HG03097 (cell line): ENCODE measurements around the gene PRKCE.

Experiments used
- ATAC-seq: cut with Tn5 transposase; IDR thresholded peaks from one replicate; pipeline ENCODE4 v1.9.1; 2021; ENCODE audit not compliant: unreplicated experiment, low FRiP score

The PRKCE gene

GRCh38 chr2:46119453-46119852 lies 468.0 kb downstream of the PRKCE start:
- ATAC-seq: no peak

DNA sequence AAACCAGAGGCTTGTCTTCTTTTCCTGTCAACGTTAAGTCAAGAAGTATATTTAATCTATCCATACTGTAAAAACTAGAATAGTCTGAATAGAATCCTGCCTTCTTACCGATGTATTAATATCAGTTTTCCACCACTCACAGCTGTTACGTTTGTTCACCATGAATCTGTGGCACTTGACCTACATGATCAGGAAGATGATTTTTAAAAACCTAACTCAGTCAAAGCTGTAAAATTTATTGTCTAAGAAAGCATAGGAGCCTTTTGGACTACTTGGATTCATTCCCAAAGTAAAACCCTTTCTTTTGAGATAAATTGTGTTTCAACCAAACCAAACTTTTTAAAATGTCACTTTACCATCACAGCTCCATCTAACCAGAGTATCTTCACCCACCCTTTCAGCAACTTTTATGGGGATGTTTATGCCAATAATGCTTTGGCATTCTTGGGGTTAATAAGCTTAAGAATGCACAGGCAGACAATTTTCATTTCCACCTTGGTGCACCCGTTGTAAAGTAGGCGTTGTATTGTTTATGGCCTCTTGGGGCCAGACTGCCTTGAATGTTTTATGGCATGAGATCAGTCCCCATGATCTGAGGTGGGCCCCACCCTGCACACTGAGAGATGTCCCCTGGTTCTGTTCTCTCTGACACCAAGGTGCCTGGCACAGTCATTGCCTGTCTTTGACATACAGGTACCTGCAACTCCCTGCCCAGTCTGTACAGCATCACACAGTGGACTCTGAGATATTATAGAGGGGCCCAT lies 469.5 kb downstream of the PRKCE start:
- ATAC-seq: no peak

GRCh38 chr2:46122318-46122976 lies 471.0 kb downstream of the PRKCE start:
- no peak for ATAC-seq

DNA sequence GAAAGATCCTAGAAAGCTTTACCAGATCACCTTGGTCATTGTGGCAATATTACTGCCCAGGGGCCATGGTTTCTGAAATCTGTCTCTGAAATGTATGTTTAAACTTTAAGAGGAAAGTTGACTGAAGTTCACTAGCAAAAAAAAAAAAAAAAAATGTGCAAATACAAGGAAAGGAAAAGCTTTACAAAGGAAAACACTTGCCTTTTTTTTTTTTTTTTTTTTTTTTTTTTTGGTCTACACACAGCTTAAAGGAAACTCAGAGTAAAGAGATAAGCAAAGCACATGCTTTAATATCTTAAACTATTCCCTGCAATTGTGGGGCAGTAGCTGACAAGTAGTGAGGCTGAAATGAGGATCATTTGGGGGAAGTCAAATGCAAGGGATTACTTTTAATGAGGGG lies 471.5 kb downstream of the PRKCE start:
- no peak for ATAC-seq

- no peak for ATAC-seq
Measured at GRCh38 chr2:46125798-46126197, 474.3 kb downstream of the PRKCE start.

DNA sequence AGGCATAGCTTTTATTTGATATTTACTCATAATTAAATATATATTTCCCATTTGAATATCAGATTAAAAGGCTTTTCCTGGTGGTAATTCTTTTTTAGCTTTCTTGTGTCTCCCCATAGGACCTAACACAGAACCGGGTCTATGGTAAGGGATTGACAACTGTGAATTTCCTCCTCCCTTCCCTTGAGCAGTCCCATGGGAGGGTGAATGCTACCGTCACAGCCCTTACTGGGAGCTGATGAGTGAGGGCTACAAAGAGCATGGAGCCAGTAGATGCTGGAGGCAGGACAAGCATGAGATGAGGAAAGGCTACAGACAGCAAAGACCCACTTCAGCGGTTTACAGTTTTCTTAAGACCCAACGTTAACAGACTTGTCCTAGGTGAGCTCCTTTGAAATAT lies 475.1 kb downstream of the PRKCE start:
- ATAC-seq: no peak

DNA sequence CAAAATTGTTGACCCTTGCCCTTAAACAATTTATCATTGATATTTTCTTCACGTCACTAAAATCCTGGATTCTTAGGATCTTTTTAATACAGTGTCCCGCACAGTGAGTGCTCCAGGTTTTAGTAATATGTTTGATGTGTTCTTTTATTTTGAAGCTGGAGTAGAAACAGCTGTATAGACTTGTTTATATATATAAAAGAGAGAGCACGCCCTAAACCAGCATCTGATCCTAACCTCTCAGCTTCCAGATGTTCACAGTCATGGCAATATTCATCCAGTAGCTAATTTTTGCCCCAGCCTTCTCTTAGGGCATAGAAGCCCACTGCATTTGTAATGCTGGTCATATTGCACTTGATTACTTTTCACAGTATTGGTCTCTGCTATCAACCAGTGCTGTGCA lies 475.7 kb downstream of the PRKCE start:
- ATAC-seq: no peak

DNA sequence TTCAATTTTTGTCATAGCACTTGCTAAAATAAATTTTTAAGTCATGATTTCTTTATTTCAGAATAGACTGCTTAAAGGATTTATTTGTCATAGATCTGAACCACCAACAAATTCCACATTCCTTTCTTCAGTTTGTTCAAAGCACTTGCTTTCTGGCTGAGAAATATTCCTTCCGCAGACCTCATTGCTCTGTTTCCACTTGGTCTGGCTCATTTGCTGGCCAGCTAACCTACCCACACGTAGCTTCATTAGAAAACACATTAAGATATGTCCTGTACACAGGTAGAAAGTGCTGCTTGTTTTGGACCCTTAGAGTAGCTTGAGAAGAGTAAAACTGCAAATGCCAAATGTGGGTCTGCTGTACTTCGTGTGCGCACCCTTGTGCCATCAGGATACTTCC lies 479.0 kb downstream of the PRKCE start:
- no peak for ATAC-seq

GRCh38 chr2:46132996-46133395 lies 481.5 kb downstream of the PRKCE start:
- no peak for ATAC-seq

DNA sequence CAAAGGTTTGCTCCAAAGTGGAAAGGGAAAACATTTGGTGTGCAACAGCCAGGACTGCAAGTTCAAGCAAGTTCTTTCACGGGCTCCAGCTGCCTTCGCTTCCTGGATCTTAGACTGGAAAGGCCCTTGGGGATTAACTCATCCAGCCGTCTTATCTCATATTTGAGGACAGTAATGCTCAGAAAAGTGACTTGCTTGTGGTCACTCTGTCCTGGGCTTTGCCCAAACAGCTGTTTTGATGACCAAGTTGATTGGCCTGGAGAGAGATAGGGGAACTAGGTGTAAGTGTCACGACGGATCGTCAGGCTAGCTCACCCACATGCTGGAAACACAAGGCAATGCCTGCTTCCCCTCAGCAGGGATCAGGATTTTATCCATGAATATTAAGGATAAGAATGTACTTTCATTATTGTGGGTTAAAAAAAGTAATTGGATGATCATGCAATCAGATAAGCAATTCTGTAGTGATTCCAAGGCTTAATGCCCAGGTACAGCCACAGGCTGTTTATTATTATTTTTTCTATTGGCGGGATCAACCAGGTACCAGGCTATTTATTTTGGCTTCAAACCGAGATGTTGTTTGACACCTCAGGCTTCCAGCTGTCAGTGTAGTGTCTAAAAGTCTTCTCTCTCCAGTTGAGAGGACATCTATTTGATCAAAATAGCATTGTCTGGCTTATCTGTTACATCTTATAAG lies 483.2 kb downstream of the PRKCE start:
- no peak for ATAC-seq

DNA sequence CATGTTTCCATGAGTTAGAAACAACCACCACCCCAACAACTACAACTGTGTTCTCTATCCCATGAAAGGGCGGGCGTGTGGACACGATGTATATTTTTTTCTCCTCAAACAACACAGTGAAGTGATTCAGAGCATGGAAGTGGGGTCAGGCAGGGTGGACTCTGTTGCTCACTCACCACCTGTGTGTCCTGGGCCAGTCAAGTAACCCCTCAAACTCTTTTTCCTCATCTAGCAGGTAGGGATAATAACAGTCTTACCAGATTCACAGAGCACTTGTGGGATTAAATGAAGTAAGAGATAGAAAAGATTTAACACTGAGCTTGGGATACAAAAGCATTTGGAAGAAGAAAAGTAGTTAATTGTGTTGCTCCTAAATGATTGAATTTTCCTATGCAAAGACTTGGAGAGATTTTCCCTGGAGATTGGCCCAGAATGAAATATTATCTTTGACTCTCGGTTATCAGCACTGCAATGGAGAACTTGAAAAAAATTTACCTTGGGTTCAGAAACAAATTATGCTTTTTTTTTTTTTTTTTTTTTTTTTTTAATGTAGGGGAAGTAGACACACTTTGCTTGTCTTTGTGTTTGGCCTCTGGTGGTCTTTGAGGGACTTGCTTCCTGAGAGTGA lies 483.9 kb downstream of the PRKCE start:
- no peak for ATAC-seq

GRCh38 chr2:46135958-46136357 lies 484.5 kb downstream of the PRKCE start:
- ATAC-seq: no peak

- no peak for ATAC-seq
Measured at GRCh38 chr2:46136481-46136880, 485.0 kb downstream of the PRKCE start.

DNA sequence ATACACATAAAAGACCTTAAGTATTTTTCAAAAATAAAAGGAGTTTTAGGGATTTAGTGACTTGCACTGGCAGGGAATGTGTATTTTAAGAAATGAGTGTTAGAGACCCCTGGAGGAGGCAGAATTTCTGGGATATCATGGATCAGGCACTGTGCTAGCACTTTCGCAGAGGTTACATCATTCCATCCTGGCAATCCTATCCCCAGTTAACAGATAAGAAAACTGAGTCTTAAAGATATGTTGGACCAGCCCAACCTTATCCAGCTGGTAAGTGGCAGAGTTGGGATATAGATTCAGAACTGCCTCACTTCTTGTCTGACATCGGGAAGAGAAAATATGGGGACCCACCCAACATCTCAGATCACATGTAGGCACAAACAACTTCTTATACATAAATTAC lies 485.5 kb downstream of the PRKCE start:
- ATAC-seq: no peak

DNA sequence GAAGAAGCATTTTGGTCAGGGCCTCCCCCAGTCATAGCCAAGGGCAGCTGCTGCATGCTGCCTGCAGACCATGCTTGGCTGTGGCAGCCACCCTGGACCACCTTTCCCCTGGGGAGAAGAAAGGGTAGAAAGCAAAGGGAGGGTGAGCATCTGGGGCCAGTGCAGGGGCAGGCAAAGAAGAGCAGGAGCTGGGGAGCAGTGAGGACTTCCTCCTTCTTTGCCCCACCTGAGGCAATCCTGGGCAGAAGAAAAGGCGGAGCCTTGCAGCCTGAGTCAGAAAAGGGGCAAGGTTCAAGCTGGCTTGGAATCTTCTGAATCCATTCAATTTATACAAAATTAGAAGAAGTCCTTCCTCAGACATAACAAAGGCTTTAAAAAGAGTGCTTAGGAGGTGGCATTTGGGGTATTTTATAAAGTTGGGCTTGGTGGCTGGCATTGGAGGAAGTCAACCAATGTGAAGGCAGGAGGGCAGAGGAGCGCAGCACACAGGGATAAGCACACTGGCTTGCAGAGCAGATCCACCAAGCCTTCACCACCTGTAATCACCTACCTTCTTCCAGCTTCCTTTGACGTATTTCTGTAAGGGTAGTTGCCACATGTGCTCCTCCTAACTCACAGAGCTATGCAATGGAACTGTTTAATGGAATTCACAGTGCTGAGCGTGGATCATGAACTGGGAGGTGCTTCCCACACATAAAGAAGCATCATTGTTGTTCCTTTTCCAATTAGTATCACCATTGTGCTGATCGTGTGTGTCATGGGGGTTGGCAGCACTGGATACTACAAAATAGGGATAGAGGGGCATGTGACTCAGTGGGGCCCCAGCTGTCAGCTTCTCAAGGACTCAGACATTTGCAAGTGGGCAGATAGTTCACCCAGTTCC lies 491.3 kb downstream of the PRKCE start:
- ATAC-seq: no peak

DNA sequence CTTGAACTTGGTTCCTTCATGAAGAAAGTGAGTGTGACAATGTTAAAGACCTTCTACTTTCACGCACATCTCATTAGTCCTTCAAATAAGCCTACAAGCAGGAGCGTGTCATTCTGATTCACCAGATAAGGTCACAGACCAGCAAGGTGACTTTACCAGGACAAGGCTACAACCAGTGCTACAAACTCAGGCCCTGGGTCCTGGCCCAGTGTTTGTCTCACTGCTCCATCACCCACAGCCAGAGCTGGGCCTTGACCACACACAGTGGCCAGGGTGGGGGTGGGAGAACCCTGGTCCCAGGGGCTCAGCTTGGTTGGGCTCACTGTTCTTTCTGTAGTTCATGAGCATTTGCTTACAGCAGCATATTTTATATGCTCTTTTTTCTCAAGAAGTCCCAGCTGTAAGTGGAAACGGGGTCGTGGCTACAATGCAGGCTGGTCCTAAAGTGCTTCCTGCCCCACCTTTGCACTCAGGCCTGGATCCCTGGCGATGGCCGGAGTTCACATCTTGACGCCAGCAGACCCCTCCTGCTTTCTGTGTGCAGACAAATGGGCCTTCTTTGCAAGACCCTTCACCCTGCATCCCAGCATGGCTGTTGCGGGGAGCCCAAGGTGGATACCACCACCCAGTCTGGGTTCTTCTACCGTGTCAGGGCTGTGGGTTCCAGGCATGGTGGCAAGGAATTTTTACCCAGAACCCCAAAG lies 492.1 kb downstream of the PRKCE start:
- ATAC-seq: no peak

GRCh38 chr2:46144133-46144800 lies 492.8 kb downstream of the PRKCE start:
- ATAC-seq: no peak

DNA sequence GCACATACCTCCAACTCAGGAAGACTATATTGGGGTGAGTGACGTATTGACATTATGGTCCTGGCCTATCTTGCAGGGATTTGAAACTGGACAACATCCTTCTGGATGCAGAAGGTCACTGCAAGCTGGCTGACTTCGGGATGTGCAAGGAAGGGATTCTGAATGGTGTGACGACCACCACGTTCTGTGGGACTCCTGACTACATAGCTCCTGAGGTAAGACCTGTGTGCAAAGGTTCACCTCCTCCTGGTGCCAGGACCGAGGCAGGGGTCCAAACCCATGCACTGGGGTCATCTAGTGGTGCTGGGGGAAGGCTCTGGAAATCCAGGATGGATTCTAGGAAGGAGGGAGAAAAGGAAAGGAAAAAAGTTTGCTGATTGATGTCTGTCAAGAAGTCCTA lies 493.5 kb downstream of the PRKCE start:
- no peak for ATAC-seq

- ATAC-seq: no peak
Measured at GRCh38 chr2:46145840-46146239, 494.4 kb downstream of the PRKCE start.
